Adrenal gland (tissue), 12 donors: ENCODE measurements around the gene CARTPT. TPM values are rescaled to one million over a fixed set of nuclear protein-coding genes. Genes with fewer than 3 reads are reported as not detected.

ENCODE experiments used
- DNase-seq, 7 donors: peaks; one replicate each; pipeline ENCODE4 v3.0.0-alpha.2; 2019 to 2020
- H3K27ac ChIP-seq, 5 donors: fragments of 200-600 bp; sonication (generic) in 4 of 5; 1 replicate in 3 of 5; 2 replicates in 2 of 5; pipeline versions ENCODE4 v1.5.1 to v1.8.0; 2016 to 2020; ENCODE audit warnings: mild to moderate bottlenecking in 1 of 5
- H3K27me3 ChIP-seq: fragments of 200-600 bp; 2 replicates; pipeline ENCODE4 v1.8.0; 2021
- H3K36me3 ChIP-seq, 2 donors: fragments of 200-600 bp; replicated peaks in 1 of 2; 1 replicate in 1 of 2; 2 replicates in 1 of 2; pipeline versions ENCODE4 v1.5.1 to v1.8.0; 2018 to 2022
- H3K4me1 ChIP-seq, 2 donors: fragments of 200-600 bp; replicated peaks in 1 of 2; 1 replicate in 1 of 2; 2 replicates in 1 of 2; pipeline versions ENCODE4 v1.5.1 to v1.8.0; 2018 to 2021
- H3K4me3 ChIP-seq, 4 donors: fragments of 200-600 bp; sonication (generic) in 3 of 4; one replicate each; pipeline ENCODE4 v1.5.1; 2016 to 2018
- H3K9me3 ChIP-seq, 3 donors: fragments of 200-600 bp; sonication (generic) in 1 of 3; replicated peaks in 1 of 3; 1 replicate in 2 of 3; 2 replicates in 1 of 3; pipeline versions ENCODE4 v1.5.1 to v1.8.0; 2016 to 2021
- CTCF ChIP-seq, 6 experiments: fragments of 450-650 bp in 4 of 6; fragments of 200-600 bp in 2 of 6; sonication (generic) in 1 of 6; IDR thresholded peaks; 1 replicate in 5 of 6; 2 replicates in 1 of 6; pipeline versions ENCODE4 v1.5.1 to v1.8.0; 2016 to 2021; ENCODE audit warnings: antibody characterized with exemption in 6 of 6, mild to moderate bottlenecking in 2 of 6, moderate library complexity in 1 of 6
- POLR2A ChIP-seq, 2 donors: fragments of 450-650 bp; IDR thresholded peaks; one replicate each; pipeline ENCODE4 v1.6.1; 2017; ENCODE audit warnings: antibody characterized with exemption in 2 of 2, mild to moderate bottlenecking in 2 of 2, moderate library complexity in 1 of 2
- WGBS, 4 donors: extraction: QIAGEN DNeasy Blood & Tissue Kit in 2 of 4; methylation state at CpG; one replicate each; pipeline versions ENCODE4 v1.1.5 to v1.1.7; 2013 to 2017; 5-methylcytosine and 5-hydroxymethylcytosine counted together
- intact Hi-C, 2 donors: fragments of 100-400 bp; cut with DNase I; formaldehyde crosslinking; loops; one replicate each; pipeline versions ENCODE4 v1.14.1 to v1.15.0; 2022 to 2023
- polyA plus RNA-seq, 3 donors: library from polyadenylated mRNA; stranded (reverse); fragments of 200-250 nt in 2 of 3; fragments of 350-450 nt in 1 of 3; fragmentation: Illumina TruSeq in 1 of 3; extraction: RNeasy Lipid Tissue Mini Kit (QIAGEN cat#74804) in 1 of 3; gene quantifications; one replicate each; pipeline ENCODE4 v1.2.3, GENCODE V29; 2013 to 2014
- total RNA-seq, 9 donors: library from RNA; depleted of rRNA in 4 of 9; stranded (reverse); fragments of >200 nt in 4 of 9; fragments of 120-200 nt in 1 of 9; fragmentation: NEBNext Ultra II Directional in 1 of 9; extraction: Animal tissue kit (Norgen Biotek cat#: 25700) in 1 of 9; gene quantifications; one replicate each; pipeline versions ENCODE4 v1.1.0 to v1.2.4, GENCODE V29; 2013 to 2023
- donor health status: healthy with polysubstance abuse.
- donor health status: Bipolar disorder and iron deficiency.
- donor health status: DM: yes; HTN: yes; CAD: no.
- donor health status: DM: no; HTN: no; CAD: no.
- donor health status: DM: no; HTN: no; CAD: no.
- donor health status: DM: yes; HTN: yes; CAD: no.

Gene CARTPT
- total and polyA plus RNA-seq, 12 donors, result 0.60 to 317 (median 46.4) TPM; not detected in 1

GRCh38 chr5:71680510-71680909 lies 38.6 kb upstream of the CARTPT start:
- Histone ChIP-seq H3K9me3 (peaks cover 0 to 1% (median 0%) of the 10 kb centered on the region in 3 donors), H3K4me3 (no peak overlapping the region), H3K27ac (no peak overlapping the region), H3K27me3 (no peaks in the 10 kb centered on the region), H3K4me1 (no peaks in the 10 kb centered on the region), H3K36me3 (no peaks in the 10 kb centered on the region)
- no peak for DNase-seq
- WGBS, 4 donors, result 83 to 100% (median 95%) methylated on average over 1 to 2 of the region's 2 CpGs
- TF ChIP-seq CTCF (IDR thresholded peaks at IDR 0.05) (no peak), POLR2A (IDR thresholded peaks at IDR 0.05) (no peak)
- intact Hi-C loops, result no loop called here

GRCh38 chr5:71681296-71681695 lies 37.8 kb upstream of the CARTPT start:
- Histone ChIP-seq H3K4me3 (no peak overlapping the region), H3K36me3 (no peaks in the 10 kb centered on the region), H3K27me3 (no peaks in the 10 kb centered on the region), H3K4me1 (no peaks in the 10 kb centered on the region), H3K27ac (no peak overlapping the region), H3K9me3 (peaks cover 0 to 5% (median 0%) of the 10 kb centered on the region in 3 donors)
- TF ChIP-seq CTCF (IDR thresholded peaks at IDR 0.05), result no peak
- 47 to 61% (median 55%) methylated on average over 3 of the region's 3 CpGs for WGBS, 4 donors
- intact Hi-C loops, result no loop called here
- DNase-seq, result no peak

GRCh38 chr5:71684309-71684708 lies 34.8 kb upstream of the CARTPT start:
- Histone ChIP-seq H3K36me3 (no peaks in the 10 kb centered on the region), H3K27me3 (no peaks in the 10 kb centered on the region), H3K4me3 (no peak overlapping the region), H3K27ac (no peak overlapping the region), H3K9me3 (peaks cover 0 to 5% (median 0%) of the 10 kb centered on the region in 3 donors), H3K4me1 (no peaks in the 10 kb centered on the region)
- WGBS, 4 donors, result 80 to 100% (median 89%) methylated on average over 1 to 2 of the region's 2 CpGs
- no peak for DNase-seq
- intact Hi-C loops, result no loop called here
- no peak for TF ChIP-seq CTCF (IDR thresholded peaks at IDR 0.05)
- no peak for TF ChIP-seq POLR2A (IDR thresholded peaks at IDR 0.05)

GRCh38 chr5:71693828-71694427 lies 25.1 kb upstream of the CARTPT start:
- Histone ChIP-seq H3K27ac (no peak overlapping the region), H3K4me1 (no peaks in the 10 kb centered on the region), H3K4me3 (no peak overlapping the region), H3K27me3 (no peaks in the 10 kb centered on the region), H3K9me3 (no peaks in the 10 kb centered on the region), H3K36me3 (no peaks in the 10 kb centered on the region)
- intact Hi-C loops, result no loop called here
- DNase-seq, result no peak
- 46 to 51% (median 47%) methylated on average over 7 of the region's 7 CpGs for WGBS, 4 donors
- no peak for TF ChIP-seq POLR2A (IDR thresholded peaks at IDR 0.05)
- no peak for TF ChIP-seq CTCF (IDR thresholded peaks at IDR 0.05)
